HuH-7.5 (cell line): ENCODE data around the gene APOL4.
"Not testable (repeated sequence)": the region's sequence is repeated elsewhere in the genome, so short reads cannot be mapped to it uniquely, and the experiment has no call there.

ENCODE experiments used
- DNase-seq: peaks from one replicate; pipeline ENCODE4 v3.0.0; 2011; ENCODE audit warnings: low spot score

Gene APOL4

DNA sequence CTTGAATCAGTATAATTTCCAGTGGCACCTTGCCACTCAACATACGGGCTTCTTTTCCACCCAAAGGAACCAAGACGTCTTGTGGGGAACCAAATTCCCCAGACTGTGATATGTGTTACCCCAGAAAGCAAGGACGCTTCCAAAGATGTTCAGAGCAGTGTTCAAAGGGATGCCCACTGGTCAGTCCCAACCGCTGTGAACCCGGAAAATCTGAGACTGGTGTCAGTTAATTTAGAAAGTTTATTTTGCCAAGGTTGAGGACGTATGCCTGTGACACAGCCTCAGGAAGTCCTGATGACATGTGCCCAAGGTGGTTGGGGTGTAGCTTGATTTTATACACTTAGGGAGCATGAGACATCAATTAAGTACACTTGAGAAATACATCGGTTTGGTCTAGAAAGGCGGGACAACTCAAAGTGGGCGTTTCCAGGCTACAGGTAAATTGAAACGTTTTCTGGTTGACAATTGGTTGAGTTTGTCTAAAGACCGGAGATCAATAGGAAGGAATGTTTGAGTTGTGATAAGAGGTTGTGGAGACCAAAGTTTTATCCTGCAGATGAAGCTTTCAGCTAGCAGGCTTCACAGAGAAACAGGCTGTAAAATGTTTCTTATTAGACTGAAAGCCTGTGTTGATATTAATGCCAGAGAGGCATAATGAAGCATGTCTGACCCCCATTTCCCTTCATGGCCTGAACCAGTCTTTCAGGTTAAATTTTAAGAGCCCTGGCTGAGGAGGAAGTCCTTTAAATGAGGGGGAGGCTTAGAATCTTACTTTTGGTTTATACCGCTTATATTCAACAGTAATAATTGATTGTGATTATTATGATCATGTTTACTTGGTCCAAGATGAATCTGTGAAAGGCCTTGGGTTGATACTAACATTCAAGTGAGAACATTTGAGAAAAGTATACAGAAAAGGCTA, 47.8 kb downstream of the APOL4 start:
- DNase-seq, result no peak

DNA sequence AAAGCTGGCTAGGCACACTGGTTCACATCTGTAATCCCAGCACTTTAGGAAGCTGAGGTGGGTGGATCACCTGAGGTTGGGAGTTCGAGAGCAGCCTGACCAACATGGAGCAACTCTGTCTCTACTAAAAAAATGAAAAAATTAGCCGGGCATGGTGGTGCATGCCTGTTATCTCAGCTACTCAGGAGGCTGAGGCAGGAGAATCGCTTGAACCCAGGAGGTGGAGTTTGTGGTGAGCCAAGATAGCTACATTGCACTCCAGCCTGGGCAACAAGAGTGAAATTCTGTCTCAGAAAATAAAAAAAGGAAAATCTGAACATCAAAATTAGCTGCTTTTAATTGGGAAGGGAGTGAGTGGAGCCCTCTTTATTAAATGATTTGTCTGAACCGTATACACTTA, 48.8 kb downstream of the APOL4 start:
- not testable (repeated sequence) for DNase-seq

DNA sequence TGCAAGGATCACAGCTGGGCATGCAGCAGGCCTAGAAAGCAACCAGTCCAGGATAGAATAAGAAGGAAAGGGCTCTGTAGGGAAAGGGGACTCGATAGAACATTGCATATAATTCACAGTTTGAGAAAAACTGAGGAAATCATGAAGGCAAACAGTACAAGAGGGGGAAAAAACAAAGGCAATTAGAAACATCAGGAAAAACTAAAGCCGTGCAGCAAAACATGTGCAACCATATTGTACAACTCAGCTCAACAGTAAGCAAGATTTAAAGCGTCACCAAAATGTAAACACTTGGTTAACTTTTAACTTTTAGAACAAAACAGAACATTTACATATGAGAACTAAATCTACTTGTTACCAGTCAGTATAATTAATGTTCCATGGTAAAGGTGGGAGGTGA, 49.5 kb downstream of the APOL4 start:
- DNase-seq, result no peak

- no peak for DNase-seq
These were observed 50.5 kb downstream of the APOL4 start for GRCh38 chr22:36151006-36151595.

GRCh38 chr22:36149441-36149840, 52.2 kb downstream of the APOL4 start:
- DNase-seq, result no peak

DNA sequence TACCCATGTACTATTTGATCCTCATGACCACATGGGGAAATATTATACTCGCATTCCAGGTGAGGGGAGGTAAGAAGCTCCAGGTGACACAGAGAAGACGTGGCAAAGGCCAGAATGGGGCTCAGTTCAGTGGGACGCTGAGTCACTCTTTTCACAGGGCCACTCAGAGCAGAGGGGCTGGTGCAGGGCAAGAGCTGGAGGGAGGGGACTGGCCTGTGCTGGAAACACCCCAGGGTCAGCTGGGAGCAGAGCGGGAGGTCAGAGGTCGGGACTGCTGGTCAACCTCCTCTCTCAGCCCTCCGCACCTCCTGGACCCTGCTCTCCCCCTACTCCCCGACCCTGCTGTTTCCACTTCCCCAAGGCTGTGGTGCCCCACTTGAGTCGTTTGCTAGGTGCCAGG, 53.2 kb downstream of the APOL4 start:
- no peak for DNase-seq

- no peak for DNase-seq
These were observed 54.3 kb downstream of the APOL4 start for GRCh38 chr22:36147196-36147791.

- DNase-seq, result no peak
These were observed 55.7 kb downstream of the APOL4 start for GRCh38 chr22:36145881-36146280.

DNA sequence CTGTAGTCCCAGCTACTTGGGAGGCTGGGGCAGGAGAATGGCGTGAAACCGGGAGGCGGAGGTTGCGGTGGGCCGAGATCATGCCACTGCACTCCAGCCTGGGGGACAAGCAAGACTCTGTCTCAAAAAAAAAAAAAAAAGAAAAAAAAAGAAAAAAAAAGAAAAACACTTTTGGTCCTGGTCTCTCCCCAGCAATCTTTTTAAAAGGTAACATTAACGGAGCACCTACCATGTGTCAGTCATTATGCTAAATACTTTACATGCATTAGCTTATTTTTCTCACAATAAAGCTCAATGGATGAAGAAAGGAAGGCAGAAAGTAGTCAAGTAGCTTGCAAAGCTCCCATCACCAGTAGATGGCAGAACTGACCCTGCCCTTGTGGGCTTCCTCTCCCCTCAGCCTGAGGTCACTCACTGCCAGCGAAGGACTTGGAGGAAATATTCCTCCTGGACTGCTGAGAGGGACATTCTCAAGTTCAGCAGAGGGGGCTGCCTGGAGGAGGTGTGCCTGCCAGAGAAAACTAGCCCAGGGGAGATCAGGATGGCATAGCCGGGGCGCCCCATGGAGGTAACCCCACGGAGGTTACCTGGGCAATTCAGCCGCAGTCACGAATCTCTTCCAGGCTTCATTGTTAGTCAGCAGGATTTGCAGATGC, 56.6 kb downstream of the APOL4 start:
- DNase-seq, result no peak

DNA sequence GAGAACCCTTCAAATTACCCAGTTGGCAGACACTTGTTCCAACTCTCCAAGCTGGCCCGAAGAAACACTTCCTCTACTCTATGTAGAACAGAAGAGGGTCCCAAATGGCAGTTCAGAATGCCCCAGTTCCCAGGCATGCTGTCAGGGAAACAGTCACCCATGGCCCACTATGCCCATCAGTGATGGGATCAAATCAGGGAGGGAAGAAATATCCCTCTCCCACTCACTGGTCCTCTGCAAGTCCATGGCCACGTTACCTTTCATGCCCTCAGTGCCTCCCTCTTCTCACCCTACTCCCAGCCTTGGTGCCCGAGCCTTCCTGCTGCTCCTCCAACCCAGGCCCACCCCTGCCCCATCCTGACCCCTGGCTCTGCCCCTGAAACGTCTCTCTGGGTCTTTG, 57.7 kb downstream of the APOL4 start:
- DNase-seq, result no peak

DNA sequence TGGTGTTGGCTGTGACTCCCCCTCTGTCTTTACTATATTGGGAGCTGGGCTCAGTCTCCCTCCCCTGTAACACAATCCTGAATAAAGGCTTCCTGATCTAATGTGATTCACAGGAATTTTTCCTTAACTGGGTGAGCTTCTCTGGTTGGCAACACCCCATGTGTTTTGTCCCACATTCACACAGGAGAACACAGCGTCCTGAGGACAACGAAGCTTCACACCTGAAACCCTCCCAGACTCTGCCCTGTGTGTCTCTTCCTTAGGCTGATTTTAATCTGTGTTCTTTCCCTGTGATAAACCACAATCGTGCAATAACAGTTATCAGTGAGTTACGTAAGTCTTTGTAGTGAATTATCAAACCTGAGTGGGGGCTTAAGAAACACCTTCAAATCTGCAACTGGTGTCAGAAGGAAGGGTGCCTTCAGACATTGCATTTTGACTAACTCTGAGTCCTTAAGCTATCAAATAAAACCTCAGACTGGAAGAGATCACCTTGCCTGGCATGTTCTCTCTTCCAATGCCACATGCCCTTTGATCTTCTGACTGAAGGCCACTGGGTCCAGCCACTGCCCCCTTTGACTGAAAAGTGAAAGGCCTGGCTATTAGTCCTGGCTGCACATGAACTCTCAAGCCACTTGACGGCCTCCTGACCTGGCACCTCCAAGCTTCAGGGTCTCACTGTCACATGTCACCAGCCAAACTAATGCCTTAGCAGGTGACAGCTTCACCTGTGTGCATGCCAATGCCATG, 58.4 kb downstream of the APOL4 start:
- no peak for DNase-seq

- no peak for DNase-seq
These were observed 60.1 kb downstream of the APOL4 start for GRCh38 chr22:36141481-36141880.
